DMS79 treated with DMSO at 0.1 percent for 48 hours (cell line): ENCODE data around the gene LIMCH1.
A peak's percentile ranks its signal among the peaks of the same experiment; 100 is the strongest.
"Not testable (repeated sequence)": the region's sequence is repeated elsewhere in the genome, so short reads cannot be mapped to it uniquely, and the experiment has no call there.

Source experiments
- DNase-seq: peaks from one replicate; lab custom pipeline; 2025; lab: John Stamatoyannopoulos, UW

The LIMCH1 gene

GRCh38 chr4:41611124-41611838 is 73.3 kb downstream of the LIMCH1 start:
- no peak for DNase-seq

GRCh38 chr4:41611881-41612871 is 74.2 kb downstream of the LIMCH1 start:
- DNase-seq, result no peak

GRCh38 chr4:41613386-41613785 is 75.4 kb downstream of the LIMCH1 start:
- no peak for DNase-seq

GRCh38 chr4:41613821-41614220 is 75.9 kb downstream of the LIMCH1 start:
- no peak for DNase-seq

GRCh38 chr4:41614519-41614918 is 76.6 kb downstream of the LIMCH1 start:
- DNase-seq, result no peak

GRCh38 chr4:41619161-41619560 is 81.2 kb downstream of the LIMCH1 start:
- DNase-seq, result no peak

GRCh38 chr4:41620594-41621256 is 82.8 kb downstream of the LIMCH1 start:
- no peak for DNase-seq

- no peak for DNase-seq
Measured at GRCh38 chr4:41622787-41623186, 84.8 kb downstream of the LIMCH1 start.

- no peak for DNase-seq
Measured at GRCh38 chr4:41624765-41625164, 86.8 kb downstream of the LIMCH1 start.

- DNase-seq, result no peak
Measured at GRCh38 chr4:41625531-41625930, 87.6 kb downstream of the LIMCH1 start.

- DNase-seq, result no peak
Measured at GRCh38 chr4:41628936-41629335, 91.0 kb downstream of the LIMCH1 start.

GRCh38 chr4:41631523-41631922 is 93.6 kb downstream of the LIMCH1 start:
- DNase-seq, result no peak

- no peak for DNase-seq
Measured at GRCh38 chr4:41632481-41633073, 94.6 kb downstream of the LIMCH1 start.

GRCh38 chr4:41633321-41633720 is 95.4 kb downstream of the LIMCH1 start:
- no peak for DNase-seq

- DNase-seq, result no peak
Measured at GRCh38 chr4:41635441-41635840, 97.5 kb downstream of the LIMCH1 start.

GRCh38 chr4:41638203-41638602 is 100.2 kb downstream of the LIMCH1 start:
- DNase-seq, result no peak

GRCh38 chr4:41638866-41639265 is 100.9 kb downstream of the LIMCH1 start:
- peak; percentile 2 for DNase-seq

- DNase-seq, result no peak
Measured at GRCh38 chr4:41639291-41639690, 101.3 kb downstream of the LIMCH1 start.

- DNase-seq, result no peak
Measured at GRCh38 chr4:41640906-41641305, 102.9 kb downstream of the LIMCH1 start.

- DNase-seq, result not testable (repeated sequence)
Measured at GRCh38 chr4:41642746-41643145, 104.8 kb downstream of the LIMCH1 start.

- no peak for DNase-seq
Measured at GRCh38 chr4:41643331-41643730, 105.4 kb downstream of the LIMCH1 start.

- no peak for DNase-seq
Measured at GRCh38 chr4:41644288-41644914, 106.4 kb downstream of the LIMCH1 start.
